Measurements from ENCODE around the gene ATXN1.

- TF ChIP-seq CTCF (conservative IDR thresholded peaks at IDR 0.05; ENCODE audit: low read depth, low read length) (no peak), EZH2 (IDR thresholded peaks at IDR 0.05; ENCODE audit: borderline replicate concordance, low read depth, low read length, poor library complexity, severe bottlenecking) (no peak)
Observed at GRCh38 chr6:16746812-16747211, 14.4 kb downstream of the ATXN1 start.
